ENCODE results near the gene TARDBP. TPM values are rescaled to one million over a fixed set of nuclear protein-coding genes. Genes with fewer than 3 reads are reported as not detected.
"Not testable (repeated sequence)": the region's sequence is repeated elsewhere in the genome, so short reads cannot be mapped to it uniquely, and the experiment has no call there.

Gene TARDBP
- total and polyA plus RNA-seq, 8 donors, result 43.3 to 84.7 (median 53.7) TPM

DNA sequence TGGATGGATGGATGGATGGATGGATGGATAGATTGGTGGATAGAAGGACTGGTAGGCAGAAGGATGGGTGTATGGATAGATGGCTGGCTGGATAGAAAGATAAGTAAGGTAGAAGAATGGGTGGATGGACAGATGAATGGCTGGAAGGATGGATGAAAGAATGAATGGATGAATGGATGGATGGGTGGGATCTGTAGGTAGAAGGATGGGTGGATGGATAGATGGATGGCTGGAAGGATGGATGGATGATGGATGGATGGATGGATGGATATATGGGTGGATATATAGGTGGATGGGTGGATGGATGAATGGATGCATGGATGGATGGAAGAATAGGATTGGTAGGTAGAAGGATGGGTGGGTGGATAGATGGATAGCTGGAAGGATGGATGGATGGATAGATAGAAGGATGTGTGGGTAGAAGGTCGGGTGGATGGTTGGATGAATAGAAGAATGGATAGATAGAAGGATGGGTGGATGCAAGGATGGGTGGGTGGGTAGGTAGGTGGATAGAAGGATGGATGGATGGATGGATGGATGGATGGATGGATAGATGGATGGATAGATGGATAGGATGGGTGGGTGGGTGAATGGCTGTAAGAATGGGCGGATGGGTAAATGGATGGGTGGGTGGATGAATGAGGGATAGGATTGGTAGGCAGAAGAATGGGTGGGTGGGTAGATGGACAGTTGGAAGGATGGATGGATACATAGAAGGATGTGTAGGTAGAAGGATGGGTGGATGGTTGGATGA, 27.1 kb downstream of the TARDBP start:
- H3K4me3 ChIP-seq, result no peak overlapping the region
- H3K36me3 ChIP-seq, result no peaks in the 10 kb centered on the region
- FAIRE-seq, result no peak

DNA sequence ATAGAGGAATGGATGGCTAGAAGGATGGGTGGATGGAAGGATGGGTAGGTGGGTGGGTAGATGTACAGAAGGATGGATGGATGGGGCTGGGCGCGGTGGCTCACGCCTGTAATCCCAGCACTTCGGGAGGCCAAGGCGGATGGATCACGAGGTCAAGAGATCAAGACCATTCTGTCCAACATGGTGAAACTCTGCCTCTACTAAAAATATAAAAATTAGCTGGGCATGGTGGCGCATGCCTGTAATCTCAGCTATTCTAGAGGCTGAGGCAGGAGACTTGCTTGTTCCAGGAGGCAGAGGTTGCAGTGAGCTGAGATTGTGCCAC, 27.6 kb downstream of the TARDBP start:
- ATAC-seq; DNase-seq; H3K27me3 ChIP-seq; H3K36me3 ChIP-seq; H3K4me1 ChIP-seq; FAIRE-seq; H3K4me3 ChIP-seq; H3K9me3 ChIP-seq; intact Hi-C loops (cut with DNase I); H3K27ac ChIP-seq: not testable (repeated sequence)
- 80 to 90% methylated on average over 7 of the region's 7 CpGs for WGBS, 2 donors

More for the DNA sequence above, 27.1 kb downstream of the TARDBP start:
- no peaks in the 10 kb centered on the region for H3K9me3 ChIP-seq
- no peaks in the 10 kb centered on the region for H3K27me3 ChIP-seq
- H3K4me1 ChIP-seq, result no peaks in the 10 kb centered on the region
- ATAC-seq (no peak), DNase-seq (no peak)
- H3K27ac ChIP-seq, result no peak overlapping the region
- TF ChIP-seq, protein P1, sequence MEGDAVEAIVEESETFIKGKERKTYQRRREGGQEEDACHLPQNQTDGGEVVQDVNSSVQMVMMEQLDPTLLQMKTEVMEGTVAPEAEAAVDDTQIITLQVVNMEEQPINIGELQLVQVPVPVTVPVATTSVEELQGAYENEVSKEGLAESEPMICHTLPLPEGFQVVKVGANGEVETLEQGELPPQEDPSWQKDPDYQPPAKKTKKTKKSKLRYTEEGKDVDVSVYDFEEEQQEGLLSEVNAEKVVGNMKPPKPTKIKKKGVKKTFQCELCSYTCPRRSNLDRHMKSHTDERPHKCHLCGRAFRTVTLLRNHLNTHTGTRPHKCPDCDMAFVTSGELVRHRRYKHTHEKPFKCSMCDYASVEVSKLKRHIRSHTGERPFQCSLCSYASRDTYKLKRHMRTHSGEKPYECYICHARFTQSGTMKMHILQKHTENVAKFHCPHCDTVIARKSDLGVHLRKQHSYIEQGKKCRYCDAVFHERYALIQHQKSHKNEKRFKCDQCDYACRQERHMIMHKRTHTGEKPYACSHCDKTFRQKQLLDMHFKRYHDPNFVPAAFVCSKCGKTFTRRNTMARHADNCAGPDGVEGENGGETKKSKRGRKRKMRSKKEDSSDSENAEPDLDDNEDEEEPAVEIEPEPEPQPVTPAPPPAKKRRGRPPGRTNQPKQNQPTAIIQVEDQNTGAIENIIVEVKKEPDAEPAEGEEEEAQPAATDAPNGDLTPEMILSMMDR (IDR thresholded peaks at IDR 0.05), result no peak
- 41 to 56% methylated on average over 2 of the region's 2 CpGs for WGBS, 2 donors
- intact Hi-C loops (cut with DNase I), result loop anchor here in 1 of 3 donors (10.0 kb wide), 1 partner anchor 605 kb away; no protein-coding TSS in a partner anchor

DNA sequence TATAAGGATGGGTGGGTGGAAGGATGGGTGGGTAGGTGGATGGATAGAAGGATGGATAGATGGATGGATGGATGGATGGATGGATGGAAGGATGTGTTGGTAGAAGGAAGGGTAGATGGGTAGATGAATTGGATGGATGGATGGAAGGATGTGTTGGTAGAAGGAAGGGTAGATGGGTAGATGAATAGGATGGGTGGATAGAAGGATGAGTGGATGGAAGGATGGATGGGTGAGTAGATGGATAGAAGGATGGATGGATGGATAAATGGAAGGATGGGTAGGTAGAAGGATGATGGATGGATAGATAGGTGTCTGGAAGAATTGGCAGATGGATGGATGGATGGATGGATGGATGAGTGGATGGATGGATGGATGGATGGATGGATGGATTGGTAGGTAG, 28.6 kb downstream of the TARDBP start:
- intact Hi-C loops (cut with DNase I), result no loop called here
- no peaks in the 10 kb centered on the region for H3K4me1 ChIP-seq
- H3K27ac ChIP-seq, result no peak overlapping the region
- H3K9me3 ChIP-seq, result no peaks in the 10 kb centered on the region
- TF ChIP-seq, protein P1 (IDR thresholded peaks at IDR 0.05), result no peak
- no peak for DNase-seq
- H3K4me3 ChIP-seq, result no peak overlapping the region
- H3K36me3 ChIP-seq, result no peaks in the 10 kb centered on the region
- ATAC-seq, result no peak
- FAIRE-seq, result no peak
- no peaks in the 10 kb centered on the region for H3K27me3 ChIP-seq

DNA sequence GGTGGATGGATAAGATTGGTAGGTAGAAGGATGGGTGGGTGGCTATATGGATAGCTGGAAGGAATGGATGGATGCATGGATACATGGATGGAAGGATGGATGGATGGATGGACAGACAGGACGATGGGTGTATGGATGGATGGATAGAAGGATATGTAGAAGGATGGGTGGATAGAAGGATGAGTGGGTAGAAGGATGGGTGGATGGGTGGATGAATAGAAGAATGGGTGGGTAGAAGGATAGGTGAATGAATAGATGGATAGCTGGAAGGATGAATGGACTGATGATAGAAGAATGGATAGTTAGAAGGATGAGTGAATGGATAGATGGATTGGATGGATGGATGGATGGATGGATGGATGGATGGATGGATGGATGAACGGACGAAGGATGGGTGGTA, 29.6 kb downstream of the TARDBP start:
- Histone ChIP-seq H3K27ac (no peak overlapping the region), H3K27me3 (no peaks in the 10 kb centered on the region), H3K4me3 (no peak overlapping the region), H3K4me1 (no peaks in the 10 kb centered on the region), H3K9me3 (no peaks in the 10 kb centered on the region), H3K36me3 (no peaks in the 10 kb centered on the region)
- intact Hi-C loops (cut with DNase I), result no loop called here
- TF ChIP-seq, protein P1 (IDR thresholded peaks at IDR 0.05), result no peak
- DNase-seq, result no peak
- FAIRE-seq, result no peak
- no peak for ATAC-seq
- 71 to 75% methylated on average over 3 of the region's 3 CpGs for WGBS, 2 donors

DNA sequence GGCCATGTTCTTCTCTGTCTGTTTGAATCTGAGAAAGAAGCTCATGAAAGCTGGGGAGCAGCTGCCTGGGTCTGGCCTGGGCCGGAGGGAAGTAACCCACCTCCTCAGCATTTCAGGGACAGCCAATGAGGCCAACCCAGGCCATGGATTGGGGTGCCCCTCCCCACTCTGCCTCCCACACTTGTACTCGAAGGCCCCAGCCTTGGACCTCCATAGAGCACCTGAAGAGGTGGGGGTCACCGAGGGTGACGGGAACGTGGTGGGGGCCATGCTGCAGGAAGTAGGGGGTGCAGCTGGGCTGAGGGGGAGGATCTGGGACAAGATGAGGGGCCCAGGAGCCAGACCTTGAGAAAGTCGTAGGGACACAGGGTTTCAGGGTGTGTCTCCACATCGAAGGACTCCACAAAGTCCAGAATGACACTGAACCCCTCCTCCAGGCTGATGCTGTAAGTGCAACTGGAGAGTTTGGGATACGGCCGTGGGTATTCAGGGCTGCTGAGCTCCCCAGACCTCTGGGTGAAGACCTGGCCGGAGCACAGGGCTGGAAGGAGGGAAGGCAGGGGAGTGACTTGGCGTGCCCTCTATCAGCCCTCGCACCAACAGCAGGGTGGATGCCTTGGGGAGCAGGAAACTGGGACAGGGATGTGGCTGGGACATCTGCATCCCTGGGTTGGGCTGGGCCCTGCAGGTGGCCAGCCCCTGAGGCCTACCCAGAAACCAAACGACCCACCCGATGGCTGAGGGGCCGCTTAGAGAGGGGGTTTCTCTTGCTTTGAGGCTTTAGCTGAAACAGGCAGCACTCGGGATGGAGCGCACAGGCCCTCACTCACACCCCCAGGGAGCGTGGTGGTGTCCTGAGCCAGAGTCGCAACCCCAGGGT, 30.8 kb downstream of the TARDBP start:
- intact Hi-C loops (cut with DNase I), result no loop called here
- H3K27ac ChIP-seq, result no peak overlapping the region
- FAIRE-seq, result no peak
- 77 to 80% methylated on average over 19 of the region's 19 CpGs for WGBS, 2 donors
- TF ChIP-seq, protein P1 (IDR thresholded peaks at IDR 0.05), result no peak
- H3K27me3 ChIP-seq, result no peaks in the 10 kb centered on the region
- H3K4me3 ChIP-seq, result no peak overlapping the region
- ATAC-seq, result no peak
- no peaks in the 10 kb centered on the region for H3K9me3 ChIP-seq
- no peaks in the 10 kb centered on the region for H3K36me3 ChIP-seq
- H3K4me1 ChIP-seq, result no peaks in the 10 kb centered on the region
- no peak for DNase-seq

Measured in pancreas (tissue), 10 donors.